ENCODE measurements around the gene JADE3. TPM values are rescaled to one million over a fixed set of nuclear protein-coding genes. Genes with fewer than 3 reads are reported as not detected.

JADE3 gene
- total and polyA plus RNA-seq, 2 experiments from 2014 or later = 0.84 to 2.5 TPM

DNA sequence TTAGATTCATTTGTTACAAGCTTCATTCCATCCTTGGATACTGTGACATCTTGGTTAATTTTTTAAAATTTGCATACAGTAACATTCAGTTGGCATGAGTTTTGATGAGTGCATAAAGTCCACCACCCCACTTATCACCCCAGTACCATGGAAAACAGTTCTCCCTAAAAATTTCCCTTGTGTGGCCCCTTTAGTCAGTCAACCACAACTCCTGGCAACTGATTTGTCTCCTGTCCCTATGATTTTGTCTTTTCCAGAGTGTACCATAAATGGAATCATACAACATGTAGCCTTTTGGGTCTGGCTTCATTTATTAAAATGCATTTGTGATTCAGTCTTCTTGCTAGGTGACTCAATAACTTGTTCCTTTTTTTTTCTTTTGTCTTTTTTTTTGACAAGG is 45.5 kb upstream of the JADE3 start:
- in situ Hi-C loops (cut with MboI) = no loop called here

DNA sequence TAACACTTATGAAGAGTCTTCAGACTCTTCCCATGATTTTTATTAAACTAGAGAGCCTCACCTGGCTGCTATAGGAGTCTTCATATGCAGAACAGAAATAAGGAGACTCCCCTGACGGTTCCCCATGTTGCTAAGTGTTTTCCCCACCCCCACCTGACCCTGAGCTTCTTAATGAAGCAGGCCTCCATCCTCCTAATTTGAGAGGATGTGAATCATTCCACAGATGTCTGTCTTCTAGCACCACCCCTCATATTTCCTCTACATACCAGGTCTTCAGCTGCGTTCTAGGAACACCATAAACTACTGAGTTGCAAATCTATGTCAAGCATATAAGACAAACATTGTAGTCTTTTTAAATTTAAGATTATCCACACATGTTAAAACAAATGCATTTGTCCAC is 38.5 kb upstream of the JADE3 start:
- Histone ChIP-seq H3F3A (ENCODE audit: insufficient read depth) (no peaks in the 10 kb centered on the region), H3K4me3 (no peak overlapping the region), H3K27ac (no peak overlapping the region), H3K27me3 (replicated peaks; ENCODE audit: insufficient read depth) (no peaks in the 10 kb centered on the region), H3K9ac (no peak overlapping the region), H3K9me2 (ENCODE audit: insufficient read depth) (no peaks in the 10 kb centered on the region), H3K36me3 (ENCODE audit: low read depth) (no peaks in the 10 kb centered on the region), H3K9me3 (ENCODE audit: low read depth) (no peaks in the 10 kb centered on the region), H4K20me1 (ENCODE audit: insufficient read depth) (no peaks in the 10 kb centered on the region), H3K4me1 (ENCODE audit: insufficient read depth) (peaks cover 12% of the 10 kb centered on the region), H3K4me2 (ENCODE audit: unreplicated experiment) (no peak overlapping the region), H3K79me2 (ENCODE audit: insufficient read depth) (no peaks in the 10 kb centered on the region; the same call in none of the 2 replicates), H2AFZ (no peak overlapping the region)
- in situ Hi-C loops (cut with MboI) = no loop called here
- WGBS, 2 experiments (ENCODE audit: low coverage in 1 of 2, low lambda C conversion rate in 2 of 2, missing lambda C conversion rate in 2 of 2) = 89 to 93% methylated on average over 2 of the region's 2 CpGs
- TF ChIP-seq EZH2phosphoT487 (IDR thresholded peaks at IDR 0.05; ENCODE audit: insufficient read depth, low read depth) (no peak), EZH2 (IDR thresholded peaks at IDR 0.05; ENCODE audit: insufficient read depth, poor library complexity, severe bottlenecking) (no peak)
- DNase-seq = no peak

More for the DNA sequence above, 45.5 kb upstream of the JADE3 start:
- no peak for TF ChIP-seq EZH2 (IDR thresholded peaks at IDR 0.05; ENCODE audit: insufficient read depth, poor library complexity, severe bottlenecking)
- no peak for TF ChIP-seq EZH2phosphoT487 (IDR thresholded peaks at IDR 0.05; ENCODE audit: insufficient read depth, low read depth)
- no peaks in the 10 kb centered on the region for H3K79me2 ChIP-seq (ENCODE audit: insufficient read depth)
- H3K4me3 ChIP-seq = no peak overlapping the region
- peaks cover 11% of the 10 kb centered on the region; the same call in 1 of the 2 replicates for H3K4me1 ChIP-seq (ENCODE audit: insufficient read depth)
- no peak overlapping the region for H3K9ac ChIP-seq
- no peaks in the 10 kb centered on the region for H4K20me1 ChIP-seq (ENCODE audit: insufficient read depth)
- H3K4me2 ChIP-seq (ENCODE audit: unreplicated experiment) = no peak overlapping the region
- 0 out of 2 replicates have a peak, but pooled peaks cover 8% of the 10 kb centered on the region for H3F3A ChIP-seq (ENCODE audit: insufficient read depth)
- H3K9me2 ChIP-seq (ENCODE audit: insufficient read depth) = no peaks in the 10 kb centered on the region
- no peak overlapping the region for H2AFZ ChIP-seq
- H3K27ac ChIP-seq = no peak overlapping the region
- H3K36me3 ChIP-seq (ENCODE audit: low read depth) = no peaks in the 10 kb centered on the region
- DNase-seq = no peak
- no peaks in the 10 kb centered on the region for H3K9me3 ChIP-seq (ENCODE audit: low read depth)
- H3K27me3 ChIP-seq (replicated peaks; ENCODE audit: insufficient read depth) = no peaks in the 10 kb centered on the region

DNA sequence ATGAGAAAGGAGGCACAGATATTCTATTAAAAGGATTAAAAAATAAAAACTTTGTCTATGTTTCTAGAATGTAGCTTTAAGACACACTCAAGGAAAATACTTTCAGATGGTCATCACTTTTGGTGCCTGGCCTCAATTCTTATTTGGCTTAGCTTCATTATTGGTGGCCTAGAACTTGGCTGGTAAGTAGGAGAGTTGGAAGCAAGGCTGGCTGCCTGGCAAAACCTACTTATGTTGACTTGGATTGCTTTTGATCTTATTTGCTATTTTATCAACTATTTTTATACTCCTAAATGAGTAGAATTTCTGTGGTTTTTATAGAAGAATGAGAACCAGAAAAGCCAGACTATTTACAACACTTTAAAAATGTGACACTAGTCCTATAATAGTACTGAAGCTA is 35.3 kb upstream of the JADE3 start:
- DNase-seq = no peak

GRCh38 chrX:46882266-46882665 is 30.0 kb upstream of the JADE3 start:
- H3K4me2 ChIP-seq (ENCODE audit: unreplicated experiment) = no peak overlapping the region

More for the DNA sequence above, 35.3 kb upstream of the JADE3 start:
- Histone ChIP-seq H3K27ac (no peak overlapping the region), H3K27me3 (replicated peaks; ENCODE audit: insufficient read depth) (no peaks in the 10 kb centered on the region), H3F3A (ENCODE audit: insufficient read depth) (no peaks in the 10 kb centered on the region), H3K4me2 (ENCODE audit: unreplicated experiment) (no peak overlapping the region), H3K9me3 (ENCODE audit: low read depth) (no peaks in the 10 kb centered on the region), H3K4me3 (no peak overlapping the region), H4K20me1 (ENCODE audit: insufficient read depth) (no peaks in the 10 kb centered on the region), H2AFZ (no peak overlapping the region), H3K79me2 (ENCODE audit: insufficient read depth) (no peaks in the 10 kb centered on the region; the same call in none of the 2 replicates), H3K9me2 (ENCODE audit: insufficient read depth) (no peaks in the 10 kb centered on the region), H3K36me3 (ENCODE audit: low read depth) (no peaks in the 10 kb centered on the region), H3K4me1 (ENCODE audit: insufficient read depth) (peaks cover 12% of the 10 kb centered on the region), H3K9ac (no peak overlapping the region)
- in situ Hi-C loops (cut with MboI) = no loop called here
- no peak for TF ChIP-seq EZH2 (IDR thresholded peaks at IDR 0.05; ENCODE audit: insufficient read depth, poor library complexity, severe bottlenecking)
- TF ChIP-seq EZH2phosphoT487 (IDR thresholded peaks at IDR 0.05; ENCODE audit: insufficient read depth, low read depth) = no peak

GRCh38 chrX:46884799-46885198 is 27.4 kb upstream of the JADE3 start:
- Histone ChIP-seq H3K27me3 (replicated peaks; ENCODE audit: insufficient read depth) (no peaks in the 10 kb centered on the region), H4K20me1 (ENCODE audit: insufficient read depth) (no peaks in the 10 kb centered on the region), H3K4me2 (ENCODE audit: unreplicated experiment) (no peak overlapping the region), H3K4me1 (ENCODE audit: insufficient read depth) (no peaks in the 10 kb centered on the region), H3F3A (ENCODE audit: insufficient read depth) (no peaks in the 10 kb centered on the region), H2AFZ (no peak overlapping the region), H3K9ac (no peak overlapping the region), H3K9me2 (ENCODE audit: insufficient read depth) (no peaks in the 10 kb centered on the region), H3K79me2 (ENCODE audit: insufficient read depth) (no peaks in the 10 kb centered on the region), H3K36me3 (ENCODE audit: low read depth) (no peaks in the 10 kb centered on the region), H3K9me3 (ENCODE audit: low read depth) (no peaks in the 10 kb centered on the region), H3K4me3 (no peak overlapping the region), H3K27ac (no peak overlapping the region)
- no peak for DNase-seq
- 93 to 97% methylated on average over 3 of the region's 3 CpGs for WGBS, 2 experiments (ENCODE audit: low coverage in 1 of 2, low lambda C conversion rate in 2 of 2, missing lambda C conversion rate in 2 of 2)
- in situ Hi-C loops (cut with MboI) = no loop called here
- TF ChIP-seq EZH2 (IDR thresholded peaks at IDR 0.05; ENCODE audit: insufficient read depth, poor library complexity, severe bottlenecking) (no peak), EZH2phosphoT487 (IDR thresholded peaks at IDR 0.05; ENCODE audit: insufficient read depth, low read depth) (no peak)

More at GRCh38 chrX:46882266-46882665, 30.0 kb upstream of the JADE3 start:
- DNase-seq = no peak
- H3K9me2 ChIP-seq (ENCODE audit: insufficient read depth) = no peaks in the 10 kb centered on the region
- TF ChIP-seq EZH2 (IDR thresholded peaks at IDR 0.05; ENCODE audit: insufficient read depth, poor library complexity, severe bottlenecking) (no peak), EZH2phosphoT487 (IDR thresholded peaks at IDR 0.05; ENCODE audit: insufficient read depth, low read depth) (no peak)
- H3K9ac ChIP-seq = no peak overlapping the region
- H2AFZ ChIP-seq = no peak overlapping the region
- no peaks in the 10 kb centered on the region for H3K36me3 ChIP-seq (ENCODE audit: low read depth)
- no peaks in the 10 kb centered on the region for H3K79me2 ChIP-seq (ENCODE audit: insufficient read depth)
- WGBS, 2 experiments (ENCODE audit: low coverage in 1 of 2, low lambda C conversion rate in 2 of 2, missing lambda C conversion rate in 2 of 2) = 100% methylated on average over 1 of the region's 1 CpG
- H3K9me3 ChIP-seq (ENCODE audit: low read depth) = no peaks in the 10 kb centered on the region
- no peaks in the 10 kb centered on the region for H3K4me1 ChIP-seq (ENCODE audit: insufficient read depth)
- in situ Hi-C loops (cut with MboI) = no loop called here
- no peak overlapping the region for H3K27ac ChIP-seq
- H3K4me3 ChIP-seq = no peak overlapping the region
- H4K20me1 ChIP-seq (ENCODE audit: insufficient read depth) = no peaks in the 10 kb centered on the region
- H3F3A ChIP-seq (ENCODE audit: insufficient read depth) = no peaks in the 10 kb centered on the region
- H3K27me3 ChIP-seq (replicated peaks; ENCODE audit: insufficient read depth) = no peaks in the 10 kb centered on the region

Measured in GM23248 (cell line).